HCT116 (cell line): ENCODE measurements around the gene ZNF785. TPM values are rescaled to one million over a fixed set of nuclear protein-coding genes. Genes with fewer than 3 reads are reported as not detected.

Experiments used
- ATAC-seq: fragments of 200-7000 bp; cut with Tn5 transposase; 2 replicates; pipeline ENCODE4 v1.9.1; 2020; ENCODE audit warnings: mild to moderate bottlenecking, moderate library complexity
- BruUV-seq: library from RNA; stranded (reverse); fragments of 400-500 nt; replicated peaks from 2 replicates; lab custom pipeline; 2021; lab: Mats Ljungman, UMichigan
- CTCF ChIA-PET: fragments of 300-600 bp; sonication (Branson Sonifier 250); formaldehyde crosslinking; loops from one replicate; lab custom pipeline; 2021; ENCODE audit warnings: antibody characterized with exemption; lab: Charles Lee
- POLR2A ChIA-PET: fragments of 300-600, 350-600 bp; sonication (Branson Sonifier 250); formaldehyde crosslinking; loops from one replicate; lab custom pipeline; 2021; ENCODE audit warnings: antibody characterized with exemption; lab: Charles Lee
- RAD21 ChIA-PET, 2 experiments: fragments of 300-600 bp; sonication (Branson Sonifier 250); formaldehyde crosslinking; loops; one replicate each; lab custom pipeline; 2023; ENCODE audit warnings: low total read pairs in 2 of 2; ENCODE audit not compliant: uncharacterized antibody in 2 of 2, unreplicated experiment in 2 of 2, low non-redundant PET in 1 of 2; lab: Charles Lee
- DNase-seq: peaks from one replicate; pipeline ENCODE4 v3.0.0-alpha.2; 2010; ENCODE audit warnings: low read depth, low spot score
- H2AFZ ChIP-seq: fragments of 200-600 bp; shearing (Covaris generic), sonication (generic); 2 replicates; pipeline ENCODE4 v1.6.1; 2017; ENCODE audit warnings: low read depth, mixed run types, mixed read lengths, antibody characterized with exemption, low read length; ENCODE audit not compliant: poor library complexity, severe bottlenecking
- H3K27ac ChIP-seq: 2 replicates; pipeline ENCODE4 v1.5.1; 2012; ENCODE audit warnings: low read depth, low read length
- H3K27me3 ChIP-seq: fragments of 200-600 bp; sonication (generic); 2 replicates; pipeline ENCODE4 v1.6.1; 2016; ENCODE audit warnings: mixed run types, low read length, mixed read lengths; ENCODE audit not compliant: insufficient read depth
- H3K36me3 ChIP-seq, 2 experiments: fragments of 200-500 bp in 1 of 2; fragments of 200-600 bp in 1 of 2; sonication (Bioruptor generic) in 1 of 2; sonication (generic) in 1 of 2; 2 replicates each; pipeline versions ENCODE4 v1.5.1 to v1.6.1; 2014 to 2016; ENCODE audit warnings: low read length in 2 of 2, inconsistent platforms in 1 of 2, mixed read lengths in 1 of 2, mixed run types in 1 of 2; ENCODE audit not compliant: insufficient read depth in 2 of 2, control insufficient read depth in 1 of 2
- H3K4me1 ChIP-seq, 2 experiments: fragments of 200-600 bp in 1 of 2; sonication (generic) in 1 of 2; 2 replicates each; pipeline versions ENCODE4 v1.5.1 to v1.6.1; 2012 to 2017; ENCODE audit warnings: low read length in 2 of 2, inconsistent platforms in 1 of 2, mild to moderate bottlenecking in 1 of 2, mixed read lengths in 1 of 2, mixed run types in 1 of 2, moderate library complexity in 1 of 2; ENCODE audit not compliant: insufficient read depth in 2 of 2, control insufficient read depth in 1 of 2
- H3K4me2 ChIP-seq: fragments of 200-600 bp; sonication (generic); 2 replicates; pipeline ENCODE4 v1.6.1; 2017; ENCODE audit warnings: mixed run types, low read length, mixed read lengths
- H3K4me3 ChIP-seq, 2 experiments: fragments of 200-600 bp in 1 of 2; sonication (generic) in 1 of 2; replicated peaks in 1 of 2; 2 replicates each; pipeline ENCODE4 v1.5.1; 2011 to 2016; ENCODE audit warnings: low read length in 2 of 2, control low read depth in 1 of 2, low read depth in 1 of 2, mild to moderate bottlenecking in 1 of 2, mixed read lengths in 1 of 2, mixed run types in 1 of 2
- H3K79me2 ChIP-seq: fragments of 200-600 bp; sonication (generic); 2 replicates; pipeline ENCODE4 v1.6.1; 2017; ENCODE audit warnings: mild to moderate bottlenecking, mixed run types, low read length, moderate library complexity, mixed read lengths; ENCODE audit not compliant: insufficient read depth
- H3K9ac ChIP-seq: fragments of 200-600 bp; sonication (generic); 2 replicates; pipeline ENCODE4 v1.6.1; 2016; ENCODE audit warnings: low read length, mixed read lengths
- H3K9me2 ChIP-seq: fragments of 200-600 bp; sonication (generic), shearing (Covaris generic); 2 replicates; pipeline ENCODE4 v1.6.1; 2017; ENCODE audit warnings: mixed run types, mild to moderate bottlenecking, moderate library complexity; ENCODE audit not compliant: insufficient read depth
- H3K9me3 ChIP-seq, 2 experiments: fragments of 200-500 bp in 1 of 2; fragments of 200-600 bp in 1 of 2; sonication (Bioruptor generic) in 1 of 2; sonication (generic) in 1 of 2; 2 replicates each; pipeline ENCODE4 v1.6.1; 2014 to 2017; ENCODE audit warnings: low read length in 2 of 2, mixed read lengths in 2 of 2, inconsistent platforms in 1 of 2, low read depth in 1 of 2, mild to moderate bottlenecking in 1 of 2, mixed run types in 1 of 2, moderate library complexity in 1 of 2; ENCODE audit not compliant: control insufficient read depth in 1 of 2, insufficient read depth in 1 of 2
- H4K20me1 ChIP-seq: fragments of 200-600 bp; sonication (generic), shearing (Covaris generic); 2 replicates; pipeline ENCODE4 v1.6.1; 2017; ENCODE audit warnings: mixed run types, mild to moderate bottlenecking, moderate library complexity; ENCODE audit not compliant: insufficient read depth
- EGR1 ChIP-seq: IDR thresholded peaks from 2 replicates; pipeline ENCODE4 v1.6.1; 2012; ENCODE audit warnings: low read depth
- ELF1 ChIP-seq: IDR thresholded peaks from 2 replicates; pipeline ENCODE4 v1.6.1; 2012; ENCODE audit warnings: low read depth, borderline replicate concordance
- FOSL1 ChIP-seq: IDR thresholded peaks from 2 replicates; pipeline ENCODE4 v1.6.1; 2012; ENCODE audit warnings: low read depth
- POLR2AphosphoS5 ChIP-seq: IDR thresholded peaks from 2 replicates; pipeline ENCODE4 v1.6.1; 2011; ENCODE audit warnings: mild to moderate bottlenecking, low read depth, low read length, moderate library complexity
- SP1 ChIP-seq: IDR thresholded peaks from 2 replicates; pipeline ENCODE4 v1.6.1; 2012; ENCODE audit warnings: low read depth
- SRF ChIP-seq: IDR thresholded peaks from 2 replicates; pipeline ENCODE4 v1.6.1; 2012; ENCODE audit warnings: low read depth
- intact Hi-C: fragments of 100-400 bp; cut with micrococcal nuclease; formaldehyde crosslinking; loops from 2 replicates; pipeline ENCODE4 v1.10.0; 2022
- total RNA-seq: library from RNA; stranded (reverse); gene quantifications from one replicate; pipeline ENCODE4 v1.2.1, GENCODE V29; 2021; ENCODE audit not compliant: unreplicated experiment
- TF ChIP-seq, protein P1 (sequence below): IDR thresholded peaks from 2 replicates; pipeline ENCODE4 v1.6.1; 2012
- TF ChIP-seq, protein P2 (sequence below): IDR thresholded peaks from 2 replicates; pipeline ENCODE4 v1.6.1; 2012; ENCODE audit warnings: low read depth

Gene ZNF785
- total RNA-seq, 1 experiment from 2014 or later: 0.15 TPM

DNA sequence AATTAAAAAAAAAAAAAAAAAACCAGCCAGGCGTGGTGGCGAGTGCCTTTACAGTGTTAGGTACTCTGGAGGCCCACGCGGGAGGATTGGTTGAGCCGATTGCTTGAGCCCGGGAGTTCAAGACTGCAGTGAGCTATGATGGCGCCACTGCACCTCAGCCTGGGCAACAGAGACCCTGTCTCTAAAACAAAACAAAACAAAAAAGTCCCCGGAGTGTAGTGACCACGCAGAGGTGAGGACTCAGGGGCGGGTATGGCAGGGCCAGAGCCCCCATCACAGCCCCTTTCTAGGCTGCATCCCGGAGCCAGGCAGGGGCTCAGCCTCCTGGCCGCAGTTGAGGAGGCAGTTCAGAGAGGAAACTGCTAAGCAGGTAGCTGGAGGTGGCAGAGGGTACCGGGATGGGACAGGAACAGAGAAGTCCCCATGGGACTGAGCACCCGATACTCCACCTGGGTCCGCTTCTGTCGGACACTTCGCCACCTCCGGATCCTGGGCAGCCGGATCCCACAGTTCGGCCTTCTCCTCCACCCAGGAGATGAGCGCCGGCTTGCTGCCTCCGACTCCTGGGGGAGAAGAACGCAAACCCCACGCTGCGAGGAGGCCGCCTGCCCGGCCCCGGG lies 51.6 kb downstream of the ZNF785 start:
- ChIA-PET POLR2A (interaction anchor here (2.7 kb wide), 1 partner anchor 24 kb away, joined by 20 read pairs; the partner anchor contains the start of gene ZNF764), CTCF (no interaction called here), RAD21 (interaction anchor here in 1 of 2 experiments (1.2 kb wide), 1 partner anchor 25 kb away, joined by 3 read pairs; the partner anchor contains the start of gene ZNF764)
- Histone ChIP-seq H4K20me1 (no peaks in the 10 kb centered on the region), H3K4me1 (peaks cover 6 to 35% of the 10 kb centered on the region in 2 experiments; a peak in 3 of 4 replicates), H3K9me3 (no peaks in the 10 kb centered on the region), H3K79me2 (no peaks in the 10 kb centered on the region; the same call in 1 of the 2 replicates), H3K27ac (peak overlapping the region; percentile 82), H3K4me2 (peak overlapping the region; percentile 85), H3K9me2 (no peaks in the 10 kb centered on the region), H2AFZ (no peak overlapping the region), H3K4me3 (peak overlapping the region; percentile 60 to 79), H3K27me3 (no peaks in the 10 kb centered on the region), H3K36me3 (no peaks in the 10 kb centered on the region), H3K9ac (peak overlapping the region; percentile 78)
- ATAC-seq (peak; percentile 5; the same call in 1 of the 2 replicates), DNase-seq (no peak)
- TF ChIP-seq SP1: no peak
- no peak for TF ChIP-seq ELF1
- TF ChIP-seq, protein P1, sequence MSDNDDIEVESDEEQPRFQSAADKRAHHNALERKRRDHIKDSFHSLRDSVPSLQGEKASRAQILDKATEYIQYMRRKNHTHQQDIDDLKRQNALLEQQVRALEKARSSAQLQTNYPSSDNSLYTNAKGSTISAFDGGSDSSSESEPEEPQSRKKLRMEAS: no peak
- TF ChIP-seq POLR2AphosphoS5: no peak
- BruUV-seq: no TSS peak
- intact Hi-C loops: no loop called here

DNA sequence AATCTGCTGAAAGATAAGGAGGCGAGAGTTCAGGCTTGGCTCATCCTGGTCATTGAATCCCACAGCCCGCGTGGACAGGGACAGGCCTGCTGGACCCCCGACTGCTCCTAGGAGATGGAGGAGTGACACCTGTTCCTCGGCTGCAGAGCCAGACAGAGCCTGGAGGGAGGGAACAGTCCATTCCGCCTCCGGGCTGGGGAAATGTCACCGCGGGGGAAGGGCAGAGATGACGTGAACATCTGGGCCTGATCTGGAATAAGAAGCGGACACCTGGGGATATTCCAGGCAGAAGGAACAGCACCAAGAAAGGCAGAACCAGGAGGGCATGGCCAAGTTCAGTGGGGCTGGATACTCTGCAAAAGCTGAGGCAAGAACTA lies 52.4 kb downstream of the ZNF785 start:
- Histone ChIP-seq H3K9ac (no peak overlapping the region), H3K4me1 (peaks cover 6 to 35% of the 10 kb centered on the region in 2 experiments; a peak in 3 of 4 replicates), H2AFZ (no peak overlapping the region), H3K4me3 (no peak overlapping the region), H3K36me3 (no peaks in the 10 kb centered on the region), H4K20me1 (no peaks in the 10 kb centered on the region), H3K79me2 (no peaks in the 10 kb centered on the region; the same call in 1 of the 2 replicates), H3K4me2 (no peak overlapping the region), H3K9me3 (no peaks in the 10 kb centered on the region), H3K9me2 (no peaks in the 10 kb centered on the region), H3K27ac (0 out of 2 replicates have a peak overlapping the region, but pooled peaks have one; percentile 31), H3K27me3 (no peaks in the 10 kb centered on the region)
- ChIA-PET RAD21 (no interaction called here), CTCF (no interaction called here), POLR2A (no interaction called here)
- DNase-seq (no peak), ATAC-seq (no peak)
- intact Hi-C loops: no loop called here
- TF ChIP-seq FOSL1 (no peak), SRF (no peak), EGR1 (no peak)
- TF ChIP-seq, protein P2, sequence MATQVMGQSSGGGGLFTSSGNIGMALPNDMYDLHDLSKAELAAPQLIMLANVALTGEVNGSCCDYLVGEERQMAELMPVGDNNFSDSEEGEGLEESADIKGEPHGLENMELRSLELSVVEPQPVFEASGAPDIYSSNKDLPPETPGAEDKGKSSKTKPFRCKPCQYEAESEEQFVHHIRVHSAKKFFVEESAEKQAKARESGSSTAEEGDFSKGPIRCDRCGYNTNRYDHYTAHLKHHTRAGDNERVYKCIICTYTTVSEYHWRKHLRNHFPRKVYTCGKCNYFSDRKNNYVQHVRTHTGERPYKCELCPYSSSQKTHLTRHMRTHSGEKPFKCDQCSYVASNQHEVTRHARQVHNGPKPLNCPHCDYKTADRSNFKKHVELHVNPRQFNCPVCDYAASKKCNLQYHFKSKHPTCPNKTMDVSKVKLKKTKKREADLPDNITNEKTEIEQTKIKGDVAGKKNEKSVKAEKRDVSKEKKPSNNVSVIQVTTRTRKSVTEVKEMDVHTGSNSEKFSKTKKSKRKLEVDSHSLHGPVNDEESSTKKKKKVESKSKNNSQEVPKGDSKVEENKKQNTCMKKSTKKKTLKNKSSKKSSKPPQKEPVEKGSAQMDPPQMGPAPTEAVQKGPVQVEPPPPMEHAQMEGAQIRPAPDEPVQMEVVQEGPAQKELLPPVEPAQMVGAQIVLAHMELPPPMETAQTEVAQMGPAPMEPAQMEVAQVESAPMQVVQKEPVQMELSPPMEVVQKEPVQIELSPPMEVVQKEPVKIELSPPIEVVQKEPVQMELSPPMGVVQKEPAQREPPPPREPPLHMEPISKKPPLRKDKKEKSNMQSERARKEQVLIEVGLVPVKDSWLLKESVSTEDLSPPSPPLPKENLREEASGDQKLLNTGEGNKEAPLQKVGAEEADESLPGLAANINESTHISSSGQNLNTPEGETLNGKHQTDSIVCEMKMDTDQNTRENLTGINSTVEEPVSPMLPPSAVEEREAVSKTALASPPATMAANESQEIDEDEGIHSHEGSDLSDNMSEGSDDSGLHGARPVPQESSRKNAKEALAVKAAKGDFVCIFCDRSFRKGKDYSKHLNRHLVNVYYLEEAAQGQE: no peak
- TF ChIP-seq, protein P1: no peak
- BruUV-seq: no TSS peak
